Measurements from ENCODE around the gene ARHGEF40.

Gene ARHGEF40

DNA sequence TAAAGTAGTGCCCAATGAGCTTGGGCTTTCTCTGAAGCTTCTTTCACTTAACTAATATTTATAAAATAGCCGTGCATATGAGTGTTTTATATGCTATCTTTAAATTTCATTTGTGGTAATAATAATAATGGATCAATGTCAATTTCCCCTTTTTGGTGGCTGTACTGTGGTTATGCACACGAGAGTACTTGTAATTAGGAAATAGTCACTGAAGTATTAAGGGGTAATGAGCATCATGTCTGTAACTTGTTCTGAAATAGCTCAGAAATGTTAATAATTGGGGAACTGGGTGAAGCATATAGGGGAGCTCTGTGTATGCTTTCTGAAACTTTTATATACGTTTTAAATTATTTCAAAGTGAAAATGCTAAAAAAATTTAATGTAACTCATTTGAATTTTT, 19.5 kb upstream of the ARHGEF40 start:
- Mint-ChIP-seq H3K9me3 (no peaks in the 10 kb centered on the region), H3K4me3 (no peak overlapping the region), H3K27ac (no peak overlapping the region), H3K36me3 (no peaks in the 10 kb centered on the region), H3K4me1 (no peaks in the 10 kb centered on the region)
- no peak for ATAC-seq
- no peak for DNase-seq (ENCODE audit: low spot score in 2 of 2)

DNA sequence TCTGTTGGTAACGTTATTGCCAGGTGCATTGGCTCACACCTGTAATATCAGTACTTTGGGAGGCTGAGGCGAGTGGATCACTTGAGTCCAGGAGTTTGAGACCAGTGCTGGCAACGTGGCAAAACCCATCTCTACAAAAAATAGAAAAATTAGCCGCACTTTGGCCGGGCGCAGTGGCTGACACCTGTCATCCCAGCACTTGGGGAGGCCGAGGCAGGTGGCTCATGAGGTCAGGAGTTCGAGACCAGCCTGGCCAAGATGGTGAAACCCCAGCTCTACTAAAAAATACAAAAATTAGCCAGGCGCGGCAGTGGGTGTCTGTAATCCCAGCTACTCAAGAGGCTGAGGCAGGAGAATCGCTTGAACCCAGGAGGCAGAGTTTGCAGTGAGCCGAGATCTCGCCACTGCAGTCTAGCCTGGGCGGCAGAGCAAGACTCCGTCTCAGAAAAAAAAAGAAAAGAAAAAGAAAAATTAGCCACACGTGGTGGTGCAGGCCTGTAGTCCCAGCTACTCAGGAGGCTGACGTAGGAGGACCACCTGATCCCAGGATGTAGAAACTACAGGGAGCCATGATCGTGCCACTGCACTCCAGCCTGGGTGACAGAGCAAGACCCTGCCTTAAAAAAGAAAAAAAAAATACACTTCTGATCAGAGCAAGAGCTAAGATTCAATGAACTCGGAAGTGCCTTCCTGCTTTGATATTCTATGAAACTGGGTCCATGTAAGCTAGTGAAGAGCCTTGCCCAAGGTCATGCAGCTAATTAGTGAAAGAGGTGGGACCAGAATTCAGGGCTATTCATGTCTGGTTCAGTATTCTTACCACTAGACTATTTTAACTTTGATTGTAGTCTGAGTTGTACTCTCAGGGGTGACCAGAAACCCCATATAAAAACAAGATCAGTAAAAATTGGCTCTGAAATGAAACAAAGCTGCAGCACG, 16.7 kb upstream of the ARHGEF40 start:
- DNase-seq (ENCODE audit: low spot score in 2 of 2) (no peak), ATAC-seq (no peak)
- no peak overlapping the region for H3K27ac Mint-ChIP-seq
- H3K4me3 Mint-ChIP-seq = no peak overlapping the region
- no peaks in the 10 kb centered on the region for H3K9me3 Mint-ChIP-seq
- no peaks in the 10 kb centered on the region for H3K36me3 Mint-ChIP-seq
- H3K4me1 Mint-ChIP-seq = no peaks in the 10 kb centered on the region

DNA sequence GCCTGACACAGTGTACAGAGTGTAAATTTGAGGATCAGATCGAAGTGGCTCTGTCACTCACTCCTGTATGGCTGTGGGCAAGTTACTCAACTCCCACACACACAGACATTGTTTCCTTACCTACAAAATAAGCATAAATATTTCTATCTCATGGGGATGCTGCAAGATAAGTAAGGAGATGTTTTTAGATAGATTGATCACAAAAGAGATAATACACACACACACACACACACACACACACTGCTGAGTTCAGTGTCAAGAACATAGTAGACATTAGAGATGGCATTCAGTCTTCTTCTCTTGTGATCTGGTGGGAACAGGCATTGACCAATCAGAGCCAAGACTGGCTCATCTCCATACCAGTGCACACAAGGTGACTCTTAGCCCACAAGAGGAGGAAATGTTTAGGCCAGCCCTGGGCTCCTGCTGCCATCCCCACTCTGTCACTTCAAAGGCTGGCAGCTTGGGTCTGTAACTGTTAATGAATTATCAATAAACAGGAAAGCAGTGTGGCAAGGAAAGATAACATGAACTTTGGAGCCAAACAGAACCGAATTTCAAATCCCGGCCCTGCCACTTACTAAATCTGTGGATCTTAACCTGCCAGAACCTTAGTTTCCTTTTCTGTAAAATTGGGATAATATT, 15.9 kb upstream of the ARHGEF40 start:
- Mint-ChIP-seq H3K27ac (no peak overlapping the region), H3K36me3 (no peaks in the 10 kb centered on the region), H3K4me1 (no peaks in the 10 kb centered on the region), H3K9me3 (no peaks in the 10 kb centered on the region), H3K4me3 (no peak overlapping the region)
- DNase-seq (ENCODE audit: low spot score in 2 of 2) = no peak
- peak; percentile 76 for ATAC-seq

DNA sequence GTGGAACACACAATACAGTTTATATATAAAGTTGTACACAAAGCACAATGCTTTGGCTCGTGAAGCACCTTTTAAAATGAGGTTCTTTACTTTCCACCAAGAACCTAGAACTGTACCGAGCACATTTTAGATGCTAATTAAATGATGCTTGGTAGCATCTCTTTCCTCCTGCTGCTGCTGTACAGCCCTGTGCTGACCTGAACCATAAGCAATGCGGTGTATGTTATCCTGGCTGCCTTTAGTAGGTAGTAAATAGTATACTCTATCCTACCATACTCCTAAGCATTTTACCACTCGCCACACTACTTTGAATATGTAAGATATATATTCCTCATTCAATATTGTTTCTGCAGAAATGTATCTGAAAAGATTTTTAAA, 15.3 kb upstream of the ARHGEF40 start:
- no peak for DNase-seq (ENCODE audit: low spot score in 2 of 2)
- Mint-ChIP-seq H3K36me3 (no peaks in the 10 kb centered on the region), H3K9me3 (no peaks in the 10 kb centered on the region), H3K4me3 (no peak overlapping the region), H3K27ac (no peak overlapping the region), H3K4me1 (no peaks in the 10 kb centered on the region)
- no peak for ATAC-seq

DNA sequence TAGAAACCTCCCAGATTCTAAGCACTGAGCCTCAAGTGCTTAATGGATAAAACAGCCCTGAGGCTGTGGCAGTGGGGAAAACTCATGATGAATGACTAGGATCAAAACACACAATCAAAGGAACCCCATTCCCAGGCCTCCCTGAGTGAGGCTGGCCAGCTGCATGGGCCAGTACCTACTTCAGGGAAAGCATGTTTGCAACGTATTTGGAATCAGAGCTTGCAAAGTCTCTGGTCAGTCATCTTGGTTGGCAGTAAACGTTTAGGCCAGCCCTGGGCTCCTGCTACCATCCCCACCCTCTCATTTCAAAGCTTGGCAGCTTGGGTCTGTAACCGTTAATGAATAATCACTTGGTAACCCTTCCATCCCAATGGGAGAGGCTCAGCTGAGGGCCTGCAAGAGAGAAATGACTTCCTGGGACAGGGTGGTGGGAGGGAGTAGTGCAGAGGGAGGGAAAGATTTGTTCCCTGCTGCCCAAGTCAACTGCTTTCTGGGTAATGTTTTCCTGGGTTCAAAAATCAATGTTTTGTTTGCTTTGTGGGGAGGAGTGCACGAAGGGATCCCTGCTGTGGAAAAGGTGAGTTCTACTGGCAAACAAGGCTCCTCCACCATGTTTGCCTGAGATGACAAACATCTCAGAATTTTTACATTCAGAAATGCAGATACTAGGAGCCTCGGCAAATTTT, 14.5 kb upstream of the ARHGEF40 start:
- Mint-ChIP-seq H3K4me3 (no peak overlapping the region), H3K36me3 (no peaks in the 10 kb centered on the region)
- no peak for ATAC-seq

DNA sequence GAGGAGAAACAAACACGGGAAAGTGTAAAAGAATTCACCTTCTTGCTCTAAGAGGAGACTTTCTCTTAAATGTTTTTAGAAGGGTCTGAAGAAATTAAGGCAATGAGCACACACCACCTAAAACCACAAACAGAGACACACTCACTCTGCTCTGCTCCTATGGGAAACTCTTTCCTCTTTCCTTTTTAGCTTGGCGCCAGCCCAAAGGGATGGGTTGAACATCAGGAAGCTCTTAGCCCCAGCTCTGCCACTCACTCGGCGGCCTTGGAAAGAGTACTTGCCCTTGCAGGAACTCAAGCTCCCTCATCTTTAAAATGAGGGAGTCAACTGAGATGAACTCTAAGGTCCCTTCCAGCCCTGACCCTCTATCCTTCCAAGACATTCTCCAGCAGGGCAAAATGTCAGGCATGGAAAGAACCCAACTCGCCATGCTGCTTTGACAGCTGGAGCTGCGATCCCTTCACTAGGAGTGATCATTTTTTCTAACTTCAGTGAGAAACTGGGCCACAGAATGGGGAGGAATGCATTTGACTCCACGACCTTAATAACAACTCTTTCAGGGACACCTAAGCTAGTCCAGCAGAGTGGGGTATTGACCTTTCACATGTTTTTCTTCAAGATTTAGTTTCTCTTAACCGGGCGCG, 13.5 kb upstream of the ARHGEF40 start:
- Mint-ChIP-seq H3K27ac (no peak overlapping the region), H3K4me3 (no peak overlapping the region), H3K4me1 (no peaks in the 10 kb centered on the region), H3K9me3 (no peaks in the 10 kb centered on the region), H3K36me3 (no peaks in the 10 kb centered on the region)
- no peak for ATAC-seq
- DNase-seq (ENCODE audit: low spot score in 2 of 2) = no peak

More for the DNA sequence above, 14.5 kb upstream of the ARHGEF40 start:
- H3K9me3 Mint-ChIP-seq = no peaks in the 10 kb centered on the region
- no peak for DNase-seq (ENCODE audit: low spot score in 2 of 2)
- no peak overlapping the region for H3K27ac Mint-ChIP-seq
- no peaks in the 10 kb centered on the region for H3K4me1 Mint-ChIP-seq

DNA sequence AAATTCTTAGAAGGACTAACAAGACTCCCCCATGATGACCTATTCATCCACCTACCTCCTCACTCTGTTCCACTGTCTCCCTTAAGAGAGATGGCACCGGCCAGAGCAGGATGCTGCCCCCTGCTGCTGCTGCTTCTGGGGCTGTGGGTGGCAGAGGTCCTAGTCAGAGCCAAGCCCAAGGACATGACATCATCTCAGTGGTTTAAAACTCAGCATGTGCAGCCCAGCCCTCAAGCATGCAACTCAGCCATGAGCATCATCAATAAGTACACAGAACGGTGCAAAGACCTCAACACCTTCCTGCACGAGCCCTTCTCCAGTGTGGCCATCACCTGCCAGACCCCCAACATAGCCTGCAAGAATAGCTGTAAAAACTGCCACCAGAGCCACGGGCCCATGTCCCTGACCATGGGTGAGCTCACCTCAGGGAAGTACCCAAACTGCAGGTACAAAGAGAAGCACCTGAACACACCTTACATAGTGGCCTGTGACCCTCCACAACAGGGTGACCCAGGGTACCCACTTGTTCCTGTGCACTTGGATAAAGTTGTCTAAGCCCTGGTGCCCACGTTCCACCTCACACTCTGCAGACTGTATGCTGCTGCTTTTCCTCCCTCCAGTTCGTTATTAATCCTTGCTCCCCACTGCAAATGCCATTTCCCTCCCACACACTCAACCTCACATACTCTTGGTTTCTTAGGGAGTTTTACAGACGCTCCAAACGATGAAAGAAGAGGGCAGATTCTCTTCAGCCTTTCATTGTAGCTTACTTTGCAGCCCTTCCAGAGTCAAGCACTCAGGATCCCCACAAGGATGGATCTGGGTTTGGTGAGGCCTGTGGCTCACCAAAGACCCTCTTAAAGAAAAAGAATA, 12.1 kb upstream of the ARHGEF40 start, which contains the start of gene RNASE8:
Gene RNASE8, plus strand, starts transcription at position 20 of the 873 bp plus-strand sequence. Its CDS starts 71 bp downstream, at position 91.
- no peak within 1 kb of the TSS for H3K27ac Mint-ChIP-seq
- no peaks in the 10 kb centered on the region for H3K9me3 Mint-ChIP-seq
- no peaks in the 10 kb centered on the region for H3K36me3 Mint-ChIP-seq
- H3K4me1 Mint-ChIP-seq = no peaks in the 10 kb centered on the region
- no peak within 1 kb of the TSS for H3K4me3 Mint-ChIP-seq
- ATAC-seq (peak; percentile 87), DNase-seq (ENCODE audit: low spot score in 2 of 2) (no peak)

DNA sequence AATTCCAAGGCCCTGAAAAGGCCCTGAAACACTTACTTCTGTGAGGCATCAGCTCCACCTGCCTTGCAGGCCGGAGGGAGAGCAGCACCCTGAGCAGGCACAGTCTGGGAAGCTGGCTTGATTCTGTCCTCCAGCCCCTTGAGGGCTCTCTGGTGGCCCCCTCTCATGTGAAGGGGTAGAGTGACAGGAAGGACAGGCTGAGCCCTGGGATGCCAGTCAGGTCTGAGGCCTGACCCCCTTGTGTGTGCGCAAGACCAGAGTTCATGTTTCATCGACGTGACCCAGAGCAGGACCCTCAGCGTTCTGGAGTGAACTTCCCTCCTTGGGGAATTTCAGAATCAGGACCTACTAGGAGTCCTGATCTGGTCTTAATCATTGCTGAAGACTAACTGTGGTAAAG, 11.2 kb upstream of the ARHGEF40 start:
- no peak overlapping the region for H3K4me3 Mint-ChIP-seq
- H3K9me3 Mint-ChIP-seq = no peaks in the 10 kb centered on the region
- no peaks in the 10 kb centered on the region for H3K4me1 Mint-ChIP-seq
- no peak overlapping the region for H3K27ac Mint-ChIP-seq
- DNase-seq (ENCODE audit: low spot score in 2 of 2) = no peak
- H3K36me3 Mint-ChIP-seq = no peaks in the 10 kb centered on the region
- ATAC-seq = no peak

DNA sequence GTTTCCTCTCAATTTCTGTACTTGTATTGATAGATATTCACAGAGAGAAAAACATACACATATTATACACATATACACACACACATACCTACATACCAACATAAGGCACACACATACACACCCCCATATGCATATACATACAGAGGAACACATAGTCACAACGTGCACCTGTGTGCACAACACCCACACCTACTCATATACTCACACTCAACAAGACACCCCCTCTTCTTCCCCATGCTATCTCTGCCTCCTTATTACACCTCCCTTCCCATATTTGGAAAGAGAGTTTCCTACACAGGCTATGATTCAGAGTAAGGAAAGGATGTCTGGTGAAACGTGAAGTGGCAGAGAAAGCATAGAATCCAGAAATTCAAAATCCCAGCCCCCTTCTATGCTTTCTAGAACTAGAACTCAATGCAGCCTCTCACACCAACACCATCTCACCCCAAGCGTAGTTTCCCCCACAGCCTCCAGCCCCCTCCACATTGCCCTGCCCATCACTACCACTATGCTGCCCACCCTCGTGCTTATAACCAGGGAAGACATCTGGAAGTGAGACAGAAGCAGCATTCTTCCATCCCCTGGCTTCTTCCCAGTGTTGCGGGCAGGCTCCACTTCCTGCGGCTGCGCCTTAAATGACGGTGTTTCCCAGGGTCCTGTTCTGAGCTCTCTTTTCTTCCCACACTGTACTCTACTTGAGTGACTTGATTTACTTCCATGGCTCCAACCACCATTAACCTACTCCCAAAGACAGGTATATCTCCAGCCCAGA, 10.1 kb upstream of the ARHGEF40 start:
- H3K36me3 Mint-ChIP-seq = no peaks in the 10 kb centered on the region
- DNase-seq (ENCODE audit: low spot score in 2 of 2) (no peak), ATAC-seq (no peak)
- H3K4me1 Mint-ChIP-seq = no peaks in the 10 kb centered on the region
- no peaks in the 10 kb centered on the region for H3K9me3 Mint-ChIP-seq
- no peak overlapping the region for H3K4me3 Mint-ChIP-seq
- H3K27ac Mint-ChIP-seq = no peak overlapping the region

DNA sequence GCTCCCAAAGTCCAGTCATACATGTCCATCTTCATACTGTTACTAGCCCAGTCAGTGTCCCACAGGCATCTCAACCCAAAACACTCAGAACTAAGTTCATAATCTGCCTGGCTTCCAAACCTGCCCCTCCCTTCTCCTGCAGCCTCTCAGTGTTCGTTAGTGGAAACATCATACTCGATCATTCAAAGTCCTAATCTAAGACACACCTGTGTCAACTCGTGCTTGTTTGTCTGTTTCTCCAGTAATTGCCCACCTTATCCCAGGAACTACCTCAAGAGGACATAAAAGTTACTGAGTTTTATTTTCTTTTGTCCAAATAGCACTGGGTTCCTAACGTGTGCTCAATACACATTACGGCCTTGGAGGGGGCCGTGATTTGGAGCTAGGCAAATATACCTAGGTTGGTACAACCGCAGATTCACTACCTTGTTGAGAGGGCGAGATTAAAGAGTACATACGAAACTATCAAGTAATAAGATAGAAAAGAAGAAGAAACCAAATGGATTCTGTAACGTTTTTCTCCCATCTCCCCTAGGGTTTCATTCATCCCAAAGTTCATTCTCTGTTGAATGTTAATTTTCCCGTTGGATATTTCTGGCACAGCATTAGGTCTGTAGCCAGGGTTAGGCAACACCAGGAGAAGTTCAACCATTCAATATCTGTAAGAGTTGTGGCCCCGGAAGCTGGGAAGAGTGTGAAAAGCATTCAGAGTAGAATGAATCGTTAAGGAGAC, 9.3 kb upstream of the ARHGEF40 start:
- no peak overlapping the region for H3K4me3 Mint-ChIP-seq
- no peaks in the 10 kb centered on the region for H3K9me3 Mint-ChIP-seq
- H3K27ac Mint-ChIP-seq = no peak overlapping the region
- ATAC-seq (no peak), DNase-seq (ENCODE audit: low spot score in 2 of 2) (no peak)
- no peaks in the 10 kb centered on the region for H3K36me3 Mint-ChIP-seq
- no peaks in the 10 kb centered on the region for H3K4me1 Mint-ChIP-seq

DNA sequence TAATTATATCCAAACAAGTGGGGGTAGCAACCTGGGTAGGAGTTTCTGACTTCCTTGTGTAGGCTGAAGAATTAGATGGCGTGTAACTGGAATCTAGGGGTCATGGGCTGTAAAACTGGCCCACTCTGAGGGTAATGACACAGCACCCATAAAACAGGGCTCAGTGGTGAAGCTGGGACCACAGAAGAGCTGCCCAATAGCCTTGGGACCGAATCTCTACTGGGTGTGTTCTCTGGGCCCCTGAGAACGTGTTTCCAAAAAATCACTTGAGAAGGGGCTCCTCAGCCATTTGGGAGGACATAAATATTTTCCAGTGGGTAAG, 8.8 kb upstream of the ARHGEF40 start:
- H3K36me3 Mint-ChIP-seq = no peaks in the 10 kb centered on the region
- no peak for DNase-seq (ENCODE audit: low spot score in 2 of 2)
- no peak overlapping the region for H3K4me3 Mint-ChIP-seq
- no peak overlapping the region for H3K27ac Mint-ChIP-seq
- H3K4me1 Mint-ChIP-seq = no peaks in the 10 kb centered on the region
- no peak for ATAC-seq
- H3K9me3 Mint-ChIP-seq = no peaks in the 10 kb centered on the region

DNA sequence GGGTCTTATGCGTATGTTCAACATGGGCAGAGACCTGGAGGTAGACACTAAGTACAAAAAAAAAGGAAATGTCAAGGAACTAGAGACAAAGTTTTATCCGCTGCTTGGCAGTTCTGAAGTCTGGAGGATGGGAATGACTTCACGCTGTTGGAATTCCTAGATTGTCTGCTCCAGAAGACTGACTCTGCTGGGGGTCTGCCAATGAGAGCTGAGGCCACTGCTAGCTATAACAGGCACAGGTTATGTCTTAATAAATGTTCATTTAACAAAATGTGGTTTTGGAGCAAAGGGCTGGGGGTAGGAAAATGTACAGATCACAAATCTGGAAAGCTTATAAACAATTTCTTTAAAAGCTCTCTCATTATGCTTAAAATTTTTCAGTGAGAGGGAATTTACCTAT, 6.6 kb upstream of the ARHGEF40 start:
- no peak for ATAC-seq
- peaks cover 2% of the 10 kb centered on the region for H3K4me1 Mint-ChIP-seq
- no peak for DNase-seq (ENCODE audit: low spot score in 2 of 2)
- H3K27ac Mint-ChIP-seq = no peak overlapping the region
- H3K9me3 Mint-ChIP-seq = no peaks in the 10 kb centered on the region
- H3K36me3 Mint-ChIP-seq = no peaks in the 10 kb centered on the region
- no peak overlapping the region for H3K4me3 Mint-ChIP-seq

DNA sequence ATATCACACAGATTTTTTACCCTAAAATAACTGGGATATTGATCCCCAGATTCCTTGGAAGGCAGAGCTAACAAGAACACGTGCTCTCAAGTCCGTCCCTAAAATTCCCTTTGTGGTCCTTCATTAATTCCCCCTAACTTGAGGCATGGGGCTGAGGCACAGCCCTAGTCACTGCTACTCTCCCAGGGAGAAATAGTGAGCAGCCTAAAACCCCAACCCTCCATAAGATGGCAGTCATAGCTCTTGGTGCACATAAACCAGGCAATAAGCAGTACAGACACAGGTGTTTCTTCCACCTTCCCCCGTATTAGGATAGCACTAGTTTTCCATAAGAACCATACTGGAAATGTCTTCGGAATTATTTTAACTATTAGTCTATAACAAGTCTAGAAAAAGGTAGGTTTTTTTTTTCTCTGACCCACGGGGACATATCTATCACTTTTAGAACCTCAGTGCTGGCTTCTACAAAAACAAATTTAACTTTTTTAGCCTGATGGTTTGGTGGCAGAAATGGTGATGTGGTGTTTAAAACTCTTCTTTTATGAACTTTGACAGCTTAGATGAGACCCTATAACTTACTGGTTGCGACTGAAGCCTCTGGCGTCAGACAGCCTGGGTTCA, 3.1 kb upstream of the ARHGEF40 start:
- Mint-ChIP-seq H3K27ac (no peak overlapping the region), H3K36me3 (no peaks in the 10 kb centered on the region), H3K9me3 (no peaks in the 10 kb centered on the region), H3K4me1 (peaks cover 34% of the 10 kb centered on the region), H3K4me3 (no peak overlapping the region)
- DNase-seq (ENCODE audit: low spot score in 2 of 2) (no peak), ATAC-seq (no peak)
